ENCODE data around the gene BICRA.

BICRA gene

DNA sequence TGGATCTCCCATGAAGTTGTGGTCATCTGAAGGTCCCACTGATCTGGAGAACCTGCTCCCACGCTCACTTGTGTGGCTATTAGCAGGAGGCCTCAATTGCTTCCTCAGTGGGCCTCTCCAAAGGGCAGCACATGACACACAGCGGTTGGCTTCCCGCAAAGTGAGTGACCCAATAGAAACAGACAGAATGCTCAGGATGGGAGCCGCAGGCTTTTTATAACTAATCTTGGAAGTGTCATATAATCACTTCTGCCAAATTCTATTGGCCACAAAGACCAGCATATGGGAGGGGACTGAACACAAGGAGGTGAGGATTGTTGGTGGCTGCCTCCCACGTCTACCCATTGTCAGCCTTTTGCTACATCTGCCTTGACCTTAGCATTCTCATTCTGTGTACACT lies 82.2 kb downstream of the BICRA start:
- no peak for DNase-seq (ENCODE audit: low read depth in 1 of 2, low spot score in 1 of 2)

DNA sequence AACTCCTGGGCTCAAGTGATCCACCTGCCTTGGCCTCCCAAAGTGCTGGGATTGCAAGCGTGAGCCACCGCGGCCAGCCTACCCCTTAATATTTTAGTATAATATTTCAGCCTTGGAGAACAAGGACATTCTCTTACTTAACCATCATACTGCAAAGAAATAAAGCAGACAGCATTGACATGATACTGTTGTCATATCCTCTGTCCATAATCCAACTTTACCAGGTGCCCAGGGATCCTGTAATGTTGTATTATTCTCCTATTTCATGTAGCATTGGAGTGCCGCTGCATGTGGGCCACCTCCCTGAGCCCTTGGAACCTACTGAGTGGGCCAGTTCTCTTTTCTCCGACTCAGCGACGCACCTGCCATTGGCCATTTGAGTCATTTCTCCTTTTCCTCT lies 82.8 kb downstream of the BICRA start:
- no peak for DNase-seq (ENCODE audit: low read depth in 1 of 2, low spot score in 1 of 2)

DNA sequence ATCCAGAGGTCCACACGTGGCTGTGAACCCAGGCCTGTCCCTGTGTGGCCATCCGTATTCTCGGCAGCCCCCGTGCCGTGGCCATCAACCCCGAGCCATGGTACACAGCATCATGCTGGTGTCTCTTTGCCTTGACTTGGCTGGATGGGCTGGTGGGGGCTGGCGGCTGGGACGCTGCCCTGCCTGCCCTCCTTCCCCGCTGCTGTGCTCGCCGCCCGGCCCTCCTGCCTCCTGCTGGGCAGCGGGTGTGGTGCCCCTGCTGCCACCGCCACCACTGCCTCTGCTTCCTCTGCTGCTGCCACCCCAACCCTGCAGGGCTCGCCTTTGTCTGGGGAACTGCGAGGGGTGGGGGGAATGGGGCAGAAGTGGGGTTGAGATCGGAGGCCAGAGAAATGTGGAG lies 84.6 kb downstream of the BICRA start:
- DNase-seq (ENCODE audit: low read depth in 1 of 2, low spot score in 1 of 2): no peak

DNA sequence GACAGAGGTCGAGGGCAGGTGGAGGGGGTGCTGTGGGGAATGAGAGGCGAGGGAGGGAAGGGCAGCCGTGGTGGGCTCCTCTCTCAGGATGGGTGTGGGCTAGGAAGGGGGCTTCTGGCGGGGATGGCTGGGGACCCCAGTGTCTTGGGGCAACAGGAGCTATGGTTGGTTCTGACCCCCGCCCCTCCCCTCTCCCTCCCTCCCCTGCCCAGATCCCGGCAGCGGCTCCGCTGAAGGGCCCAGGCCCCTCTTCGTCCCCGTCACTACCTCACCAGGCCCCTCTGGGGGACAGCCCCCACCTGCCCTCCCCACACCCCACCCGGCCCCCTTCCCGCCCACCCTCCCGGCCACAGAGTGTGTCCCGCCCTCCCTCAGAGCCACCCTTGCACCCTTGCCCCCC lies 85.0 kb downstream of the BICRA start:
- no peak for DNase-seq (ENCODE audit: low read depth in 1 of 2, low spot score in 1 of 2)

DNA sequence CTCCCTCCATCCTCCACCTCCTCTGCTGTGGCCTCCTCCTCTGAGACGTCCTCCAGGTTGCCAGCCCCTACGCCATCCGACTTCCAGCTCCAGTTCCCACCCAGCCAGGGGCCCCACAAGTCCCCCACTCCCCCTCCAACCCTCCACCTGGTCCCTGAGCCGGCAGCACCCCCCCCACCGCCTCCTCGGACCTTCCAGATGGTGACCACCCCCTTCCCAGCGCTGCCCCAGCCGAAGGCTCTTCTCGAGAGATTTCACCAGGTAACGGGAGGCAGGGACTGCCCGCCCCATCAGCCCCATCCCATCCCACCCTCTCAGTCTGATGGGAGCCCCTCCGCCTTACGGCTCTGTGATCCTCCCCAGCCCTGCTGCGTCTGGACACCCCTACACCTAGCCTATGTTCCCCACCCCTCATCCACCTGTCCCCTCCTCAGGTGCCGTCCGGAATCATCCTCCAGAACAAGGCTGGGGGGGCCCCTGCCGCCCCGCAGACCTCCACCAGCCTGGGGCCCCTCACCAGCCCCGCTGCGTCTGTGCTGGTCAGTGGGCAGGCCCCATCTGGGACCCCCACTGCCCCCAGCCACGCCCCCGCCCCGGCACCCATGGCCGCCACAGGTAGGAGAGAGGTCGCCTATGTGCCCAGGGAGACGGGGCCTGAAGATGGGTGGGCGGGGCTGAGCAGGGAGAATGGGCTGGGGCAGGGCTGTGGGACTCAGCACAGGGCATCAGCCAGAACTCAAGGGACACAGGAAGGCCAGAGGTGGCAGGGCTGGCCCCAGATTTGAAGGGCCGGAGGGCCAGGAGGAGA lies 85.7 kb downstream of the BICRA start:
- DNase-seq (ENCODE audit: low read depth in 1 of 2, low spot score in 1 of 2): no peak

DNA sequence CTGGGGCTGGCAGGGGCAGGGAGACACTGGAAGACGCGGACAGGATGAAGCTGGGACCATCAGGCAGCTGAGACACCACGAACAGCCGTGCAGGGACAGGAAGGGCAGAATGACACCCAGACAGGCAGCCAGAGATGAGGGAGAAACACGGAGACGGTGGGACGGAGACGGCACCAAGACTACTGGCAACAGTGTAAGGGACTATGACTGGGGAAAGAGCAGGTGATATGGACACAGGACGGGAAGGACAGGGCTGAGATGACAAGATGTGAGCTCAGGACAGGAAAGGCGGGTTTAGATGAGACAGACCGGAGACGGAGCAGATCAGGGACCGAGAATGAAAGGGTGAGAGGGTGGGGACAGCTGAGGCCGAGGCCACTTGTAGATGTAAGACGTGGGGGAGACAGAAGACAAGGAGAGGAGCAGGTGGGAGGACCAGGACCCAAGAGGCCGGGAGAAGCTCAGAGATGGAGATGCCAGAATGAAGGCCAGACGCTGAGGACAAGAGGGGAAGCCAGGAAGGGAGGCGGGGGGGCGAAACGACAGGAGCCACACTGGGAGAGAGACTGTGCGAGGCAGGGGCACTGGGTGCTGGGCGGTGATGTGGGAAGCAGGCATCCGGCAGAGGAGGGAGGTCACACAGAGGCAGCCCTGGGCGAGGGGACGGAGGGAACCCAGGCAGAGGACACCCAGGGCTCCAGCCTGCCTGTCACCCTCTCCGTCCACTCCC lies 86.8 kb downstream of the BICRA start:
- DNase-seq (ENCODE audit: low read depth in 1 of 2, low spot score in 1 of 2): no peak

DNA sequence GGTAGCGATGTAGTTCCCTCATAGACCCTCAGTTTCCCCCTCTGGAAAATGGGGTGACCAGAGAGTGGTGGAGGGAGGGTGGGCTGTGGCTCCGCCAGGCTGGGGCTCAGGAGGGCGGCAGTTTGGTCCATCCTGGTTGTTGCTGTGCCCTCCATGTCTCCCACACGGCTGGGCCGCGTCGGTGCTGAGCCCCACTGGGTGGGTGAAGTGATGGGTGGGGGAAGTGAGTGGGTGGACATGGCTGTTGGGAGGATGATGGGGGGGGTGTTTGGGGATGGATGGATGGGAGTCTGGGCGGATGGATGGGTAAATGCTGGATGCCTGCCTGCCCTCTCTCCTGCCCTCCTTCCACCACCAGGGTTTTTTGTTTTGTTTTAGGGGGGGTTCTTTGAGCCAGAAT lies 87.7 kb downstream of the BICRA start:
- DNase-seq (ENCODE audit: low read depth in 1 of 2, low spot score in 1 of 2): no peak

DNA sequence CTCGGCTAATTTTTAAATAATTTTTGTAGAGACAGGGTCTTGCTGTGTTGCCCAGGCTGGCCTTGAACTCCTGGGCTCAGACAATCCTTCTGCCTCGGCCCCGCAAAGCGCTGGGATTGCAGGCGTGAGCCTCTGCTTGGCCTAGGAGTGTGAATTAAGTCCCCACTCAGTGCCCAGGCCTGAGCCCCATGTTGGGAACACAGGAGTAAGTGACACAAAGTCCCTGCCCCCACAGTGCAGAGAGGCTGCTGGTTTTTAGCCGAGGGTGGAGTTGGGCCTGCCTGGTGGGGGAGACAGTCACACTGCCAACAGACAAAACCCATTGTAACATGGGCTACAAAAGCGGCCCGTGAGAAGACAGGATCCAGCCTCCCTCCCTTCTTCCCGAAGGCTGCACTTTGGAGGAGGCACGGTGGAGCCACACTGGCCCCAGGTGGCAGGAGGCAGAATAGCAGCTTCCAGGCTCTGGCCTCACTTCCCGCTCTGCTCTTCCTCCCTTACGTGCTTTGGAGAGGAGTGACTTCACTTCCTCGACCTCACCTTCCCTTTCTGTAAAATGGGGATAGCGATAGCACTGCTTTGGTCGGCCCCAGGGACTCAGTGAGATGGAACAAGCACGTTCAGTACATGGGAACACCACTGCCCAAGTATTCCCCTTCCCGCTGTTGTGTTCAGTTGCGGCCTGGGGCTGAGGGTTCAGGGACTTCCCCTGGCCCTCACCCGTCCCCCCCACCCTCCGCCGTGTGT lies 89.1 kb downstream of the BICRA start:
- DNase-seq (ENCODE audit: low read depth in 1 of 2, low spot score in 1 of 2): peak in 1 of 2 donors; percentile 27

DNA sequence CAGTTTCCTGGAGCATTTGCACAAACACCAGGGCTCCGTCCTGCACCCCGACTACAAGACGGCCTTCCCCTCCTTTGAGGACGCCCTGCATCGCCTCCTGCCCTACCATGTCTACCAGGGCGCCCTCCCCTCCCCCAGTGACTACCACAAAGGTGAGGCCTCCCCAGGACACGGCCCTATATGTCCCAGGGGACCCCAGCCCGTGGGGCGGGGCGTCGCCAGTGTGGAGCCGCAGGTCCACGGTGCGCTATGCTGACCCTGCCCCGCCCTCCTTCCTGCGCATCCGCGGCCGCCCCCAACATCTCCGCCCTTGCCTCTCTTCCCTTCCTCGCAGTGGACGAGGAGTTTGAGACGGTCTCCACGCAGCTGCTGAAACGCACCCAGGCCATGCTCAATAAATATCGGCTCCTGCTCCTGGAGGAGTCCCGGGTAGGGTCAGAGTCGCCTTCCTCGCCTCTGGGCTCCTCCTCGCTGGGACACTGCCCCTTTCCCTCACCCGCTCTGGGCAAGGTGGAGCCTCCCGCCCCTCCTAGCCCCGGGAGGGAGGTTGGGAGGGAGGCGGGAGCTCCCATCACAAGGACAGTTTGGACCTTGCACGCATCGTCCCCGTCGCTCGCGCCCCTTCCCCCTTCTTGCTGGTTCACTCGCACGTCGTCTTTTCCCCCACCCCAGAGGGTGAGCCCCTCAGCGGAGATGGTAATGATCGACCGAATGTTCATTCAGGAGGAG lies 89.9 kb downstream of the BICRA start:
- no peak for DNase-seq (ENCODE audit: low read depth in 1 of 2, low spot score in 1 of 2)

DNA sequence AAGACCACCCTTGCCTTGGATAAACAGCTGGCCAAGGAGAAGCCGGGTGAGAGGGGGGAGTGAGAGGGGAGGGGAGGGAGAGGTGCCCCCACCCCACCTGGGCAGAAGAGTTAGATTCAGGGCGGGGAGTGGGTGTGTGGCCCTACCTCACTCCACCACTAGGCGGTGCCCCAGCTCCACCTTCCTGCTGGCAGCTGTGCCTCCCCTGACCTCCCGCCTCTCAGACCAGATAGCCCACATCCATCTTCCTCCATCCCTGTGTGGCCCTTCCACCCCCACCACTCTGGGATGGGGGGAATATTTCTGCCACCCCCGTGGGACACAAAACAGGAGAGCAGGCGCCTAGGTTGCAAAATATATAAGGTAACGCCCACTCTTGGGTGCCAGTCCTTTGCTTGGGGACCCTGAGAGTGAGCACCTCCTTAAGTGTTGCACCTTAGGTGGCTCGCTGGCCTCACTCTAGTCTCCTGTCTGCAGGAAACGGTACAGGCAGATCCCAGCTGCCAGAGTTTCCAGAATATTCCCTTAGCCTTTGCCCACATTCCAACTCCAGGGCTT lies 90.5 kb downstream of the BICRA start:
- DNase-seq (ENCODE audit: low read depth in 1 of 2, low spot score in 1 of 2): peak in 1 of 2 donors; percentile 49

DNA sequence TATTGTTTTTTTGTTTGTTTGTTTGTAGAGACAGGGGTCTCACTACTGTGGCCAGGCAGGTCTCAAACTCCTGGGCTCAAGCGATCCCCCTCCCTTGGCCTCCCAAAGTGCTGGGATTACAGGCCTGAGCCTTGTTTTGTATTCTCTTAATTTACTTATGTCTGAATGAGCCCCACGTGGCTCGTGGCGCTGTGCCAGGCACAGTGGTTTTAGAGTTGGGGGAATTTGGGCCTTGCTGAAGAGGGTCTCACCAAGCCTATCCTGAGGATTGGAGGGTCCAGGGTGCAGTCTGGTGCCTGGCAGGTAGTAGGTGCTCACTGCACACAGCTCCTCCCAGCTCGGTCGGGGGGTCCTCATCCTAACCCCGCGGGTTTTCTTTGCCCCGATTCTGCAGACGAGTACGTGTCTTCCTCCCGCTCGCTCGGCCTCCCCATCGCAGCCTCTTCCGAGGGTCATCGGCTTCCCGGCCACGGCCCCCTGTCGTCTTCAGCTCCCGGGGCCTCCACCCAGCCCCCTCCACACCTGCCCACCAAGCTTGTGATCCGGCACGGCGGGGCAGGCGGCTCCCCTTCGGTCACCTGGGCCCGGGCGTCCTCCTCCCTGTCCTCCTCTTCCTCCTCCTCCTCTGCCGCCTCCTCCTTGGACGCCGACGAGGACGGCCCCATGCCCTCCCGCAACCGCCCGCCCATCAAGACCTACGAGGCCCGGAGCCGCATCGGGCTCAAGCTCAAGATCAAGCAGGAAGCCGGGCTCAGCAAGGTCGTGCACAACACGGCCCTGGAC lies 92.2 kb downstream of the BICRA start:
- DNase-seq (ENCODE audit: low read depth in 1 of 2, low spot score in 1 of 2): no peak

DNA sequence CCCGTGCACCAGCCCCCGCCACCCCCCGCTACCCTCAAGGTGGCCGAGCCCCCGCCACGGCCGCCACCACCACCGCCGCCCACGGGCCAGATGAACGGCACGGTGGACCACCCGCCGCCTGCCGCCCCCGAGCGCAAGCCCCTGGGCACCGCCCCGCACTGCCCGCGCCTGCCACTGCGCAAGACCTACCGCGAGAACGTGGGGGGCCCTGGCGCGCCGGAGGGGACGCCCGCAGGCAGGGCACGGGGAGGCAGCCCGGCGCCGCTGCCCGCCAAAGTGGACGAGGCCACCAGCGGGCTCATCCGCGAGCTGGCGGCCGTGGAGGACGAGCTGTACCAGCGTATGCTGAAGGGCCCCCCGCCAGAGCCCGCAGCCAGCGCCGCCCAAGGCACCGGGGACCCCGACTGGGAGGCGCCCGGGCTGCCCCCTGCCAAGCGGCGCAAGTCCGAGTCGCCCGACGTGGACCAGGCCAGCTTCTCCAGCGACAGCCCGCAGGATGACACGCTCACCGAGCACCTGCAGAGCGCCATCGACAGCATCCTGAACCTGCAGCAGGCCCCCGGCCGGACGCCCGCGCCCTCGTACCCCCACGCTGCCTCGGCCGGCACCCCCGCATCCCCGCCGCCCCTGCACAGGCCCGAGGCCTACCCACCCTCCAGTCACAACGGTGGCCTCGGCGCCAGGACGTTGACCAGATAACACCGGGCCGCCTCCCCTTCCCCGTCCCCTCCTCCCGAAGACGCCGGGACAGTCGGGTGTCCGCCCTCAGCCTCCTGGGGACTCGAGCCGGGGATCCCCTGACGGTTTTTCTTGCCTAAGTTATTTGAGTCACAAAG lies 93.0 kb downstream of the BICRA start:
- no peak for DNase-seq (ENCODE audit: low read depth in 1 of 2, low spot score in 1 of 2)

DNA sequence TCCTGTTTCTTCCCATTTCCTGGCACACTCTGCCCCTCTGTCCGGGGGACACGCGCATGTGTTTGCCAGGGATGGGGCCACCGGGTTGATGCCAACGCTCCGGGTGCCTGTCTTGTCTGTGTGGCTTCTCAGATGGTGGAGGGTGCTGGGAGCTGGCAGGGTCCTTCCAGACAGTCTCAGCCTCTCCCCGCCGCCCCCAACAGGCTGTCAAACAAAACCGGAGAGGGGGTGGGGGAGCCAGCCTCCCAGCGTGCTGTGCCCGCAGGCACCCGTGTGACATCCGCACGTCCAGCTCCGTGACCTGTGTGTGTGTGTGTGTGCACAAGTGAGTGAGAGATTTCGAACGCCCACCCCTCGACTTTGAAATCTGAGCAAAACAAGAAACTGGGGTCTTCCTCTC lies 93.7 kb downstream of the BICRA start:
- DNase-seq (ENCODE audit: low read depth in 1 of 2, low spot score in 1 of 2): no peak

DNA sequence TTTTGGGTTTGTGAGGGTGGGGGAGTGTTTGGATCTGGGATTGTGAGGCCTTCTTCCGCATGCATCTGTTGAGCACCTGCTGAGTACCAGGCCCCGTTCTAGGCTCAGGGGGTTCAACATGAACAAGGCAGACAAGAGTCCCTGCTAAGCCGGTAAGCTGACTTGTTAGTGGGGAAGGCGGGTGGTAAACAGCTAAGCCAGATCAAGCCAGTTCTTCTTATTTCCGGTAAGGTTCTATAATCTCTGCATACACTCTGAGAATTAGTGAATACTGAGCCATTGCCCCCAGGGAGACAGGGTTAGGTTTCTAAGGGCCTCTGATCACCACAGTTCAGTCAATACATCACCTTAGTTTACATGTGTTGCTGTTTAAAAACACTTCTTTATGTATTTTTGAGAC lies 94.4 kb downstream of the BICRA start:
- no peak for DNase-seq (ENCODE audit: low read depth in 1 of 2, low spot score in 1 of 2)

DNA sequence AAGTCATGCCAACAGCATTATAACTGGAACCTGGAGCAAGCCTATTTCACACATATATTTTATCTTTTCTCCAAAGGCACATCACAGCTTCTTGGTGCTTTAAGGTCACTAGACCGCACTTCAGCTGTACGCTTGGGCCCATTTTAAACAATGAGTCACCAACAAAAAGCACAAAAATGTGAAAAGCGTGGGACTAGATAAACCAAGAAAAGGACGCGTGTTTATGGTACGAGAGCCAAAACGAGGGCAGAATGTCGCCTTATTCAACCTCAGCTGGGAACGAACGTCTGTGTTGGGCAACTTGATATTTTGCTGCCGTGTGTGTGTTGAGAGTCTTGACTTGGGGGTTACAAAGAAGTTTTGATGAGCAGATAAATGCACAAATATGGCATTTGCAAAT lies 95.1 kb downstream of the BICRA start:
- no peak for DNase-seq (ENCODE audit: low read depth in 1 of 2, low spot score in 1 of 2)

DNA sequence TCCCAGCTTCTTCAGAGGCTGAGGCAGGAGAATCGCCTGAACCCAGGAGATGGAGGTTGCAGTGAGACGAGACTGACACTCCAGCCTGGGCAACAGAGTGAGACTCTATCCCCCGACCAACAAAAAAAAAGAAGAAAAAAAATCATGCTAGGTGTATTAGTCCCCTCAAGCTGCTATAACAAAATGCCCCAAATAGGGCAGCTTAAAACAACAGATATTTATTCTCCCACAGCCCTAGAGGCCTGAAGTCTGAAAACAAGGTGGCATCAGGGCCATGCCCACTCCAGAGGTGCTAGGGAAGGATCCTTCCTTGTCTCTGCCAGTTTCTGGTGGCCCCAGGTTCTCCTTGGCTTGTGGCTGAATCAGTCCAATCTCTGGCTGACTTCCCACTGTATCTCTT lies 95.7 kb downstream of the BICRA start:
- DNase-seq (ENCODE audit: low read depth in 1 of 2, low spot score in 1 of 2): no peak

DNA sequence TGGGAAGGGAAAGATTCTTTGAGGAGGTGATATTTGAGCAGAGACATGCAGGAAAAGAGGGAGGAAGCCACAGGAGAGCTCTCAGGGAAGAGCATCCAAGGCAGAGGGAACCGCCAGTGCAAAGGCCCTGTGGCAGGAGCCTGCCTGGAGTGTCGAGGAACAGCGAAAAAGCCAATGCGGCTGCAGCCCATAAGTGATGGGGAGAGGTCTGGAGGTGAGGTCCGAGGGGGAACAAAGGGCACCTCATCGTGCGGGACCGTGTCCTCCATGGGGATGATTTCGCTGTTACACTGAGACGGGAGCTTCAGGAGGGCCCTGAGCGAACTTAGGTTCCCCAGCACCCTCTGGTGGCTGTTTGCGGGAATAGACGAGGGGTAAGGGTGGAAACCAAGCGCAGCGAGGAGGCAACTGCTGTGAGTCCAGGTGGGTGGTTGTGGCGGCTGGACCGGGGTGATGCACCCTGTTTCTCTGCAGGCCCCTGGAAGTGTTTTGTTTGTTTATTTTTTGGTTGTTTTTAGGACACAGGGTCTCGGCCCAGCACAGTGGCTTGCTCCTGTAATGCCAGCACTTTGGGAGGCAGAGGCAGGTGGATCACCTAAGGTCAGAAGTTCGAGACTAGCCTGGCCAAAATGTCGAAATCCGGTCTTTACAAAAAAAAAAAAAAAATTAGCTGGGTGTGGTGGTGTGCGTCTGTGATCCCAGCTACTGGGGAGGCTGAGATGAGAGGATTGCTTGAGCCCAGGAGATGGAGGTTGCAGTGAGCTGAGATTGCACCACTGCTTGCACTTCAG lies 98.4 kb downstream of the BICRA start:
- peak; percentile 41 to 57 for DNase-seq (ENCODE audit: low read depth in 1 of 2, low spot score in 1 of 2)

DNA sequence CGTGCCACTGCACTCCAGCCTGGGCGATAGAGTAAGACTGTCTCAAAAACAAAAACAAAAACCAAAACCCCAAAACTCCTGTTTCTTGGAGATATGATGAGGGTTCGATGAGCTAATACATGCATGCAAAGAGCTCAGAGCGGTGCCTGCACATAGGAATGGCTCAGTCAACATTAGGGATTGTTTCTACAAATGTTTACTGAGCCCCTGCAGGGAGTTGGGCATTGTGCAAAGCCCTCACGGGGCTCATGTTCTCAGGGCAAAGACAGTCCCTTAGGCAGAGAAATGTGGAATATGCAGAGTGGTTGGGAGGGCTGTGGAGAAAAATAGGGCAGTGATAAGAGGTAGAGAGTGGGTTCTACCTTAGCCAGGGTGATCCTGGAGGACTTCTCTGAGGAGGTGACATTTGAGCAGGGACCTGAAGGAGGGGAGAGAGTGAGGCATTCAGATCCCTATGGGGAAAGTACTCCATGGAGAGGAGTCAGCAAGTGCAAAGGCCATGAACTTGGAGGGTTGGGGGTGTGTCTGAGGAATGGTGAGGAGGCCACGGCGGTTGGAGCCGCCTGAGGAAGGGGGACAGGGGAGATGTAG lies 102.8 kb downstream of the BICRA start:
- DNase-seq (ENCODE audit: low read depth in 1 of 2, low spot score in 1 of 2): no peak
